ENCODE results near the gene BSG.
"Not testable (repeated sequence)": the region's sequence is repeated elsewhere in the genome, so short reads cannot be mapped to it uniquely, and the experiment has no call there.

Gene BSG

GRCh38 chr19:575527-576506 lies 3.4 kb downstream of the BSG start:
- H3K4me3 Mint-ChIP-seq: peak overlapping the region; percentile 88
- DNase-seq: no peak
- peaks cover 42% of the 10 kb centered on the region for H3K4me1 Mint-ChIP-seq (ENCODE audit: low read depth)
- H3K27me3 Mint-ChIP-seq: no peaks in the 10 kb centered on the region
- H3K27ac Mint-ChIP-seq: no peak overlapping the region
- H3K36me3 Mint-ChIP-seq (ENCODE audit: low read depth): peaks cover 41% of the 10 kb centered on the region
- no peaks in the 10 kb centered on the region for H3K9me3 Mint-ChIP-seq

- no peak for DNase-seq
- peak overlapping the region; percentile 44 for H3K27ac Mint-ChIP-seq
- no peaks in the 10 kb centered on the region for H3K27me3 Mint-ChIP-seq
- peaks cover 33% of the 10 kb centered on the region for H3K4me1 Mint-ChIP-seq (ENCODE audit: low read depth)
- H3K4me3 Mint-ChIP-seq: no peak overlapping the region
- peaks cover 46% of the 10 kb centered on the region for H3K36me3 Mint-ChIP-seq (ENCODE audit: low read depth)
- H3K9me3 Mint-ChIP-seq: no peaks in the 10 kb centered on the region
Measured at GRCh38 chr19:576768-577438, 4.5 kb downstream of the BSG start.

GRCh38 chr19:577439-578392 lies 5.3 kb downstream of the BSG start:
- no peak for DNase-seq
- Mint-ChIP-seq H3K4me1 (ENCODE audit: low read depth) (peaks cover 31% of the 10 kb centered on the region), H3K36me3 (ENCODE audit: low read depth) (peaks cover 48% of the 10 kb centered on the region), H3K9me3 (no peaks in the 10 kb centered on the region), H3K27ac (no peak overlapping the region), H3K4me3 (no peak overlapping the region), H3K27me3 (no peaks in the 10 kb centered on the region)

- Mint-ChIP-seq H3K27ac (no peak overlapping the region), H3K36me3 (ENCODE audit: low read depth) (peaks cover 47% of the 10 kb centered on the region), H3K27me3 (no peaks in the 10 kb centered on the region), H3K4me1 (ENCODE audit: low read depth) (peaks cover 26% of the 10 kb centered on the region), H3K9me3 (no peaks in the 10 kb centered on the region), H3K4me3 (no peak overlapping the region)
- no peak for DNase-seq
Measured at GRCh38 chr19:579111-579841, 6.9 kb downstream of the BSG start.

- Mint-ChIP-seq H3K27ac (no peak overlapping the region), H3K4me1 (ENCODE audit: low read depth) (peaks cover 21% of the 10 kb centered on the region), H3K4me3 (no peak overlapping the region), H3K27me3 (no peaks in the 10 kb centered on the region), H3K9me3 (no peaks in the 10 kb centered on the region), H3K36me3 (ENCODE audit: low read depth) (peaks cover 43% of the 10 kb centered on the region)
- DNase-seq: no peak
Measured at GRCh38 chr19:579842-580155, 7.4 kb downstream of the BSG start.

GRCh38 chr19:580274-580835 lies 8.0 kb downstream of the BSG start:
- Mint-ChIP-seq H3K4me1 (ENCODE audit: low read depth) (peaks cover 16% of the 10 kb centered on the region), H3K27ac (no peak overlapping the region), H3K9me3 (no peaks in the 10 kb centered on the region)

GRCh38 chr19:581399-582111 lies 9.2 kb downstream of the BSG start:
- DNase-seq: no peak
- H3K27me3 Mint-ChIP-seq: peaks cover 7% of the 10 kb centered on the region
- peaks cover 11% of the 10 kb centered on the region for H3K4me1 Mint-ChIP-seq (ENCODE audit: low read depth)
- no peak overlapping the region for H3K27ac Mint-ChIP-seq
- H3K4me3 Mint-ChIP-seq: no peak overlapping the region
- no peaks in the 10 kb centered on the region for H3K9me3 Mint-ChIP-seq
- peaks cover 36% of the 10 kb centered on the region for H3K36me3 Mint-ChIP-seq (ENCODE audit: low read depth)

More at GRCh38 chr19:580274-580835, 8.0 kb downstream of the BSG start:
- H3K4me3 Mint-ChIP-seq: no peak overlapping the region
- DNase-seq: no peak
- no peaks in the 10 kb centered on the region for H3K27me3 Mint-ChIP-seq
- peaks cover 39% of the 10 kb centered on the region for H3K36me3 Mint-ChIP-seq (ENCODE audit: low read depth)

- Mint-ChIP-seq H3K9me3 (no peaks in the 10 kb centered on the region), H3K4me1 (ENCODE audit: low read depth) (peaks cover 4% of the 10 kb centered on the region), H3K4me3 (no peak overlapping the region), H3K27ac (no peak overlapping the region), H3K27me3 (peaks cover 11% of the 10 kb centered on the region), H3K36me3 (ENCODE audit: low read depth) (peaks cover 33% of the 10 kb centered on the region)
- DNase-seq: no peak
Measured at GRCh38 chr19:582497-583197, 10.3 kb downstream of the BSG start.

GRCh38 chr19:583198-583967 lies 11.0 kb downstream of the BSG start:
- peaks cover 29% of the 10 kb centered on the region for H3K36me3 Mint-ChIP-seq (ENCODE audit: low read depth)
- H3K27ac Mint-ChIP-seq: no peak overlapping the region
- H3K4me3 Mint-ChIP-seq: no peak overlapping the region
- H3K27me3 Mint-ChIP-seq: peaks cover 16% of the 10 kb centered on the region
- peaks cover 7% of the 10 kb centered on the region for H3K4me1 Mint-ChIP-seq (ENCODE audit: low read depth)
- DNase-seq: no peak
- no peaks in the 10 kb centered on the region for H3K9me3 Mint-ChIP-seq

GRCh38 chr19:583968-584239 lies 11.5 kb downstream of the BSG start:
- Mint-ChIP-seq H3K27ac (no peak overlapping the region), H3K36me3 (ENCODE audit: low read depth) (peaks cover 26% of the 10 kb centered on the region), H3K9me3 (no peaks in the 10 kb centered on the region), H3K4me1 (ENCODE audit: low read depth) (peaks cover 9% of the 10 kb centered on the region), H3K27me3 (peaks cover 20% of the 10 kb centered on the region), H3K4me3 (no peak overlapping the region)
- DNase-seq: no peak

- Mint-ChIP-seq H3K4me1 (ENCODE audit: low read depth) (peaks cover 11% of the 10 kb centered on the region), H3K27ac (no peak overlapping the region), H3K27me3 (peaks cover 24% of the 10 kb centered on the region), H3K36me3 (ENCODE audit: low read depth) (peaks cover 23% of the 10 kb centered on the region), H3K4me3 (no peak overlapping the region), H3K9me3 (no peaks in the 10 kb centered on the region)
- DNase-seq: peak; percentile 81
Measured at GRCh38 chr19:584240-585001, 12.0 kb downstream of the BSG start.

GRCh38 chr19:585146-585545 lies 12.8 kb downstream of the BSG start:
- Mint-ChIP-seq H3K27me3 (peaks cover 24% of the 10 kb centered on the region), H3K4me1 (ENCODE audit: low read depth) (peaks cover 11% of the 10 kb centered on the region)

More at GRCh38 chr19:585146-585545, 12.8 kb downstream of the BSG start:
- H3K27ac Mint-ChIP-seq, DNase-seq, H3K9me3 Mint-ChIP-seq, H3K4me3 Mint-ChIP-seq: not testable (repeated sequence)
- H3K36me3 Mint-ChIP-seq (ENCODE audit: low read depth): peaks cover 16% of the 10 kb centered on the region

Data from activated T-cell treated with anti-CD3 and anti-CD28 coated beads, Interleukin-2, amount 50 U/mL, for 24 hours (primary cell).